Measurements from ENCODE around the gene AGBL4.

DNA sequence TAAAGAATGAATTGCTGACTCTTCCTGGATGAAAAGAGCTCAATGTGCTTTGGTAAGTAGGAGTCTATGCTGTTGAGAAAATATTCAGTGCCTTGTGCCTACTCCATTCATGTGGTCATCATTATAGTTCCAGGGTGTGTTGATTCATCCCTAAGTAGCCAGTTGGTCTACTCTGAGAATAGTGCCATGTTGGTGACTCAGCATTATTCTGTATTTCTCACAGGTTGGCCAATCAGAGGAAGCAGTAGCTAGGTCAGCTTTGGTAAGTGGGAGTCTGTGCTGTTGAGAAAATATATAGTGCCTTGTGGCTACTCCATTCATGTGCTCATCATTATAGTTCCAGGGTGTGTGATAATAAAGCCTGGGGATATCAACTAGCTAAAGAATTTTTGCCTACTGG lies 397.3 kb downstream of the AGBL4 start:
- TF ChIP-seq CTCF (IDR thresholded peaks at IDR 0.05) (no peak), POLR2AphosphoS5 (IDR thresholded peaks at IDR 0.05) (no peak)
